ENCODE data around the gene ASB1.

- TF ChIP-seq TAF7 (tag; IDR thresholded peaks at IDR 0.05) (no peak), TRIM25 (IDR thresholded peaks at IDR 0.05; ENCODE audit: borderline replicate concordance) (no peak), ZNF165 (CRISPR knock-in tag; IDR thresholded peaks at IDR 0.05; ENCODE audit: borderline replicate concordance) (no peak), EZH2 (IDR thresholded peaks at IDR 0.05; ENCODE audit: borderline replicate concordance, low read depth, low read length) (no peak), ZNF431 (CRISPR knock-in tag; IDR thresholded peaks at IDR 0.05) (no peak), DNMT1 (IDR thresholded peaks at IDR 0.05) (no peak), POLR3G (IDR thresholded peaks at IDR 0.05; ENCODE audit: extremely low read depth, insufficient read length, insufficient replicate concordance) (no peak), MAFF (IDR thresholded peaks at IDR 0.05; ENCODE audit: low read length) (no peak)
Measured at GRCh38 chr2:238489896-238490295, 63.2 kb downstream of the ASB1 start.
